Dermis microvascular lymphatic vessel endothelial cell (primary cell): Measurements from ENCODE around the gene ADH1B. TPM values are rescaled to one million over a fixed set of nuclear protein-coding genes. Genes with fewer than 3 reads are reported as not detected.

Experiments used
- total RNA-seq: library from RNA; depleted of rRNA; stranded (reverse); fragments of >200 nt; gene quantifications from 2 replicates; pipeline ENCODE4 v1.2.1, GENCODE V29; 2014

The ADH1B gene
- total RNA-seq, 1 donor from 2014 or later: 0.13 TPM

Other genes with a start within 250 kb of the ADH1B start
- 43.1 and 54.3 TPM in 2 replicates for gene ADH5, start 232.6 kb downstream of the ADH1B start, total RNA-seq
- gene ADH4, start 177.1 kb downstream of the ADH1B start, total RNA-seq: not detected in 2 replicates
- not detected in 2 replicates for gene ADH6, start 102.2 kb downstream of the ADH1B start, total RNA-seq
- gene ADH1A, start 30.4 kb downstream of the ADH1B start, total RNA-seq: not detected in 2 replicates
- gene ADH1C, start 31.3 kb upstream of the ADH1B start, total RNA-seq: not detected in 2 replicates
- gene ADH7, start 113.9 kb upstream of the ADH1B start, total RNA-seq: 0.13 TPM in 1 of 2 replicates, not detected in the other
- gene C4orf17, start 189.6 kb upstream of the ADH1B start, total RNA-seq: not detected in 2 replicates
- 3.5 and 4.9 TPM in 2 replicates for gene TRMT10A, start 242.6 kb upstream of the ADH1B start, total RNA-seq